NCI-H128 (cell line): ENCODE measurements around the gene ZNF345.

ENCODE experiments used
- DNase-seq: peaks from one replicate; lab custom pipeline; 2025; ENCODE audit not compliant: unreplicated experiment; lab: John Stamatoyannopoulos, UW

The ZNF345 gene

DNA sequence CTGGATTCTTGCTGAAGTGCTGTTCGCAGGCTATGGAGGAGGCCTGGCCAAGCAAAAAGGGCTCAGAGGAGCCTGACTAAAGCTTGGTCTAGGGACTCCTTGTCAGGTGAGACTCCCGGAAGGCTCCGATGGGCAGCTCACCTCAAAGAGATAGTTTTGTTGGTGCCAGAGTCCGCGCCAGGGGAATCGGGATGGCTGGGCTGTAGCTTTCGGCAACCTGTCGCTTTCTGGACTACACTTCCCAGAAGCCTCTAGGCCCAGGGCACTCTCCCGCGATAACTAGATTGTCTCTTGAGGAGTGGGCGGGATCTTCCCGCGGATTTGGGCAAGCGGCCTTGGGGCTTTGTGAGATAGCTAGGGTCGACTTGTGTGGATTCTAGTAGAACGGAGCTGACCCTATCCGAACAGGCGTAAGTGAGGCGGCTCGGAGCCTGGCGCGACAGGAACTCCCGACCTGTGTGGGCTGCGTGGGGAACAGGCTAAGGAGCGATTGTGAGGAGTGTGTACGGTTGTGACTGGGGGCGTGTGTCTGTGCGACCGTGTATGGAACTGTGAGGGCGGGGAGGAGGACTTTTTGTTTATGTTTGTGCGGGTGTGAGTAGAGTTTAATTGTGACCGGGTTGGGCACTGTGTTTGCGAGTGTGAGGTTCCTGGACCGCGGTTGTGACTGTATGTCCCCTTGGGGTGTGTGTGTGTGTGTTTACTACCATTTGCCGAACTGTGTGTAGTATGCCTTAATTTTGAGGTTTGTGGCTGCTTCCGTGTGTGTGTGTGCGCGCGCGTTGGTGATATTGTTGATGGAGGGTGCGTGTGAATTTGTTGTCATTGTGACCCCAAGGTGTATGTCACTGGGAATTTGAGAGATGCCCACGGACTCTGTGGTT is at the start of gene ZNF345:
ZNF345 (plus strand) TSS at position 318 of the 884 bp plus-strand sequence. CDS start 25,955 bp downstream, outside the sequence.
- peak; percentile 89 for DNase-seq

DNA sequence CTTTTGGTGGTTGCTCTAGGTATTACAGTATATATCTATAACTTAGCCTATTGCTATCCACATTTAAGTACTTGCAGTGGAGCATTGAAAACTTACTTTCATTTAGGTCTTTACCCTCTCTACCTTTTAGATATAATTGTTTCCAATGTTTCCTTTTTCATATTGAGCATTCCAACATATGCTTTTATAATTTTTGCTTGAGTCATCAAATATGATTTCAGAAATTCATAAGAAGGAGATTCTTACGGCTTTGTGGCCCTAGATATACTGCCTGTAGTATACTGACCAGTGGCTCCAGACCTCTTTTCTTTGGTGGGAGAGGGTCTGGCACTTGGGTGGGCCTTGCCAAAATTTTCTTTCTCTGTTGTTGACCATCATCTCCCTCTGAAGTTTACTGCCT is 45.3 kb upstream of the ZNF345 start:
- DNase-seq: no peak

DNA sequence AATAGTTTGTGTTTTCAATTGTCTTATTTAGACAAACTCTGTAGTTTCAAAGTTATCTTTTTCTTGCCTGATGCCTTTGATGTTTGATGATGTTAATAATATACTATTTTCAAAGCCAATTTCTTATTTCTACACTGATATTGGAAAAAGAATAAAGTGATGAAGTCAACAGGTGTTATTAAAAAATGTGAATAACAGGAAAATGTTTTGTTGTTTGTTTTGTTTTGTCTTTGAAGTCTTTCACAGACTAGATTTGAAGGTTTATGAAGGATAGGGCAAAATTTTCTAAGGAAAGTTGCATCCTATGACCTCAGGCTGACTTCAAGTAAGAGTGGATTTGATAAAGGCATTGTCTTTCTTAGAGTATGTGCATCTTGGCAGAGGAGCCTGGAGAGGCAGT is 43.6 kb upstream of the ZNF345 start:
- DNase-seq: no peak

DNA sequence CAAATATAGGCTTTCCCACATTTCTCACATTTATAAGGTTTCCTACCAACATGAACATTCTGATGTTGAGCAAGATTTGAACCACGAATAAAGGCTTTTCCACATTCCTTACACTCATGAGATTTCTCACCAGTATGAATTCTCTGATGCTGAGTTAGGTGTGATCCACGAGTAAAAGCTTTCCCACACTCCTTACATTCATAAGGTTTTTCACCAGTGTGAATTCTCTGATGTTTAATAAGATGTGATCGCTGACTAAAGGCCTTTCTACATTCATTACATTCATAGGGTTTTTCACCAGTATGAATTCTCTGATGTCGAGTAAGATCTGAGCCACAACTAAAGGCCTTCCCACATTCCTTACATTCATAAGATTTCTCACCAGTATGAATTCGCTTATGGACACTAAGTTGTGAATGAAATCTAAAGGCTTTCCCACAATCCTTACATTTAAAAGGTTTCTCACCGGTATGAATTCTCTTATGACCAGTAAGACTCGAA is 31.5 kb upstream of the ZNF345 start:
- no peak for DNase-seq

DNA sequence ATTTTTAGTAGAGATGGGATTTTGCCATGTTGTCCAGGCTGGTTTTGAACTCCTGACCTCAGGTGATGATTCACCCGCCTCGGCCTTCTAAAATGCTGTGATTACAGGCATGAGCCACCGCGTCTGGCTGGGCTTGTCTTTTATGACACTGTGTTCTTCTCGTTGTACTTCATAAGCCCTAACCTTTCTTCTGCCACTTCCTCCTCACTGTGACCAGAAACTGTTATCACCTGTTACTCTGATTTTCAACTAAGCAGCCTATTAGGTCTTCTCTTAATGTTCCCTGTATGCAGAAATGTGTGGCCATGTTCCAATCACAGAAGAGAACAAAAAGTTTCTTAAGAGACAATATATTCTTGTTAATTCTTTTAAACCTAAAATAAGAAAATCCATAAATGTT is 28.9 kb upstream of the ZNF345 start:
- no peak for DNase-seq

DNA sequence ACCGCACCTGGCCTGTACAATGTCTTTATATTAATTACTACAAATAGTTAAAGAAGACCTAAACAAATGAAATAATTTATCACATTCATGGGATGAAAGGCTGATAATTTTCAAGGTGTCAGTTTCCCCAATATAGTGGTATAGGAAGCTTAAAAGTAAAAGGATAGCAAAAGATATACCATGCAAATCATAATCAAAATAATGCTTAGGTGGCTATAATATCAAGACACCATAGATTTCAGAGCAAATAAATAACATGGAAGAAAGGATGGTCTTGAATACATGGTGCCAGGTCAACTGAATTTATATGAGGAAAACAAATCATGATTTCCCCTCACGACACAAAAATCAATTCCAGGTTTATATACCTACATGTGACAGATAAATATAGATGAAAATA is 17.2 kb upstream of the ZNF345 start:
- no peak for DNase-seq

DNA sequence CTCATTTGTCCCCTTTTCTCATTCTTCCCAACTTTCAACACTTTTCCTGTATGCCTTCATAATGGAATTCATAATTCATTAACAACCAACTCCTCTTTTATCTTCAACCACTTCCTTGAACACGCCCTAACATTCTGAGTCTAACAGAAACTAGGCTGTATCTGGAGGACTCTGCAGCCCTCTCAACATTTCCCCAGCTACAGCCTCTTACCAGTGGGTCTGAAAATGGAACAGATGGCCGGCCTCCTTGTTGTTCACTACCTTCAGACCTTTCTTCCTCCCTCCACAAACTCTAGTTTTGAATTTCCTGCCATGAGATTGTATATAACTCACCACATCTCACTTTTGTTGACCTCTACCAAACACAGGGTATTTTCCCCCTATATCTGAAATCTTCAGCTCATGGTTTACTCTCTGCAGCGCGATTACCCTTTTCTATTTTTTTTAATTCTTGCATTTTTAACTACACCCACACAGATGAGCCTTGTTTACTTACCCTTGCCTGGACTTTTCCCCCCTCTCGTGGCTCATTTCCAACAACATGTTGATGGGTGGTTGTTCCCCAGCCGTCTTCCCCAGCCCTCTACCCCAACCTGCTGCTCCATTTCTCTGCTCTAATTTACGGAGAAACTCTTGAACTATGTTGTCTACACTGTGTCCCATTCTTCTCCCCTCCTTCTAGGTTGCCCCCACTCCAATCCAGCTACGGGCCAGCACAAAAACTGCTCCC is 13.3 kb upstream of the ZNF345 start:
- no peak for DNase-seq

DNA sequence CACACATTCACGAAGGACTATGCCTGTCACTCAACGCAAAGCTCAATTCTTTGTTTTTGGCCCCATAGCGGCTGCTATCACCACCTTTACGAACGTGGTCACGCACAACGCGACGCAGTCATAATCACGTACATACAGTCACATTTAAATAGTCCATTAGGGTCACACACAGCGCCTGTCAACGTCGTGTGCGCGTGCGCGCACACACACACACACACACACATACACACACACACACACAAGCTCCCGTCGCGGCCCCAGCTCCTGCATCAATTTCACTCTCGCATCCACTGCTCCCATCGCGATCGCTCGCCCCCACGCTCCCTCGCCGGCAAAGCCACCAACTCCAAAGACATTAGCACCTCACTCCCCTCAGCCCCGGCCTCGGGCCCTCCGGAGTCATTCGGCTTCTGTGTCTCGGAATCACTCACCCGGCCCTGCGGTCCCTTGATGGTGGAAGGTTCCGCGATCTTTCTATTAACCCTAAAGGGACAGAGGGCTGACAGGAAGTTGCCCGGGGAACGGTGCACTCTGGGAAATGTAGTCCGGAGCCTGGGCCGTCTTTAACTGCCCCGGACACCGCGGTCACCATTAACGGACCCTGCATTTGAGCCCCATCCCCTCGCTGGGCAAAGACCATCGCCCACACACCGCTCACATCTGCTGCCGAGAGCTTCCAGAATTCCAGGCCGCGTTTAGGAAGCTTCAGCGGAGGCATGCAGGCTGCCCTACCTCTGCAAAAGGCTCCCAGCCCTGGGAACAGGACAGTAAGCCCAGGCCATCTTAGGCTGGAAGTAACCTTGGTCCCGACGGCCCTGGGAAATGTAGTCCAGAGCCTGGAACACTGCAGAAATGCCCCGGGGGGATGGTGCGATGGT is 12.5 kb upstream of the ZNF345 start, which contains the start of gene ZNF790:
ZNF790 (minus strand) TSS at position 482 of the 878 bp plus-strand sequence. CDS start 12,768 bp downstream, outside the sequence.
- peak; percentile 73 for DNase-seq

DNA sequence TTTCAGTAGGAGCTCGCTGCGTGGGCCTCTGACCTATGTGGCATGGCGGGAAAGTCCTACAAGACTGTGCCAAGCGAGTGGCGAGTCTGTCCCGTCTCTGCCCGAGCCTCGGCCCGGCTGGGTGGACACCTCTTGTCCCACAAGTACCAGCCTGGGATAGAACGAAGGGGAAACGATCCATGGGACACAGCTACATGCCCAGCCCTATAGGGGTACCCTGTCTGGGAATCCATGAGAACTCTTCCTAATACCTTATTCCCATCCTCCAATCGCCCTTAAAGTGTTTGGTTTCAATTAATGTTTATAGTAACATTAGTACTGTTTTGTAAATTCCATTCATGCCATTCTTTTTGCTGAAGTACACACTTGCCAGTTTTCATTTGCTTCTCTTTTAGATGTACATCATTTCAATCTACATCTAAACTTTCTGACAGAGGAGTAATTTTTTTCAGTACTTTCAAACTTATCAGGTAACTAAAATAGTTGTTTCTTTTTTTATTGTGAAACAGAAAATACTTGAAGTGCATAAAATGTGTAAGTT is 11.8 kb upstream of the ZNF345 start:
- no peak for DNase-seq

DNA sequence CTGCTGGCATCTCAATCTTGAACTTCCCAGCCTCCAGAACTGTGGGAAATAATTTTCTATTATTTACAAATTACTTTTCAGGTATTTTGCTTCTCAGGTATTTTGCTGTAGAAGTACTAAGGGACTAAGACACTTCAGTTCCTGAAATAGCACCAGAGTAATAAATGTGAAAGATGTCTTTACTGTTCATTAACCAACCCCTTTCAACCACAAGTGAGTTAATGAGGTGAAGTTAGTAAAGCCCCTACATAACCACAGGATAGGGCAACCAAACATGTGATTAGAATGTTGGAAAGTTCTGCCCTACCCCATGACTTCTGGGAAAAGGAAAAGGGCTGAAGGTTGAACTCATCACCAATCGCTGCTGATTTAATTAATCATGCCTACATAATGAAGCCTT is 2.7 kb upstream of the ZNF345 start:
- no peak for DNase-seq

DNA sequence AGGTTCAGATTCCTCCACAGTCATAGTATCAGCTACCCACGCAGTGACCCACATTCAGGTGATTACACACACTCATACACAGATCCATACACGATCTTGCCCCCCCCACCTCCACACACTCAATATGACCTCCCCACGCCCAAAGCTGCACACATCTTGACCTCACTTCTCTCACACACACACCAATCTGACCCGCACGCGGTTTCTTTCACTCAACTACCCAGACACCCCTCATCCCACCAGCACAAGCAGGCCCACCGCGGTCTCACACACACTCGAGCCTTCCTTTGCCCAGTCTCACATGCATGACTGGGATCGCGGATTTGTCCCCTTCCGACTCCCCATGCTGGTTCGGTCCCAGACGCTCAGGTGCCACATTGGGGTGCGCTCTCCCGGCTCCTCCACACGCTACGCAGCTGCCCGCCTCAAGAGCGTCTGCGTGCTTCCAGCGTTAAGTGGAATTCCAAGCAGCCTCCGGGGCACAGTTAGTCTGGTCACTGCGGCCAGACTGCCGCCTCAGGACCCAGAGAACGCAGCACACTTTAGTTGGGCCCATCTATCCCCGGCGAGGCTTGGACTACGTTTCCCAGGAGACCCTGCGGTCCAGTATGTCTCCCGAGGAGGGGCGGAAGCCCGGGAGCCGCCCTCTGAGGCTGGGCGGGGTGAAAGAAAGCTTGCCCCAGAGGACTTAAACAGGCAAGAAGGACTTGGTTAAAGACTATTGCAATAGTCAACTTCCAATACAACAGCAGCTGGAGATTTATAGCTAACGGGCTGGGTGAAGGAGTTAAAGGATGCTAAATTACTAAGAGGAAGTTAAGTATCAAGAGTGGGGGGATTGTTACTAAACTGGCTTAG is 746 bp upstream of the ZNF345 start:
- peak; percentile 80 for DNase-seq

DNA sequence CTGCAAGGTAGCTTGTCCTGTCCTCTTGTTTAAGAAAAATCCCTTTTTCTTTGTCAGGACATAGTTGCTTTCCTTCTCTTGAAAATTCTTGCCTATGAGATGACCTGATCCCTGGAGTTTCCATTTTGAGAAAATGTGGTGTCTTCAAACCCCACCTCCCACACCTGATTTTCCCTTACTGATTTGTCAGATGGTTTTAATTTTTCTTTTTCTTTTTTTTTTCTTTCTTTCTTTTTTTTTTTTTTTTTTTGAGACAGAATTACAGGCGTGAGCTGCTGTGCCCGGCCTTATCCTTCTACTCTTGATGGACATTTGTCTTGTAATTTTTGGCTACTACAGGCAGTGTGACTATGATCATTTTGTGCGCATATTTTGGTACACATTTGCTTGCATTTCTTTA is 1.2 kb downstream of the ZNF345 start:
- DNase-seq: no peak

DNA sequence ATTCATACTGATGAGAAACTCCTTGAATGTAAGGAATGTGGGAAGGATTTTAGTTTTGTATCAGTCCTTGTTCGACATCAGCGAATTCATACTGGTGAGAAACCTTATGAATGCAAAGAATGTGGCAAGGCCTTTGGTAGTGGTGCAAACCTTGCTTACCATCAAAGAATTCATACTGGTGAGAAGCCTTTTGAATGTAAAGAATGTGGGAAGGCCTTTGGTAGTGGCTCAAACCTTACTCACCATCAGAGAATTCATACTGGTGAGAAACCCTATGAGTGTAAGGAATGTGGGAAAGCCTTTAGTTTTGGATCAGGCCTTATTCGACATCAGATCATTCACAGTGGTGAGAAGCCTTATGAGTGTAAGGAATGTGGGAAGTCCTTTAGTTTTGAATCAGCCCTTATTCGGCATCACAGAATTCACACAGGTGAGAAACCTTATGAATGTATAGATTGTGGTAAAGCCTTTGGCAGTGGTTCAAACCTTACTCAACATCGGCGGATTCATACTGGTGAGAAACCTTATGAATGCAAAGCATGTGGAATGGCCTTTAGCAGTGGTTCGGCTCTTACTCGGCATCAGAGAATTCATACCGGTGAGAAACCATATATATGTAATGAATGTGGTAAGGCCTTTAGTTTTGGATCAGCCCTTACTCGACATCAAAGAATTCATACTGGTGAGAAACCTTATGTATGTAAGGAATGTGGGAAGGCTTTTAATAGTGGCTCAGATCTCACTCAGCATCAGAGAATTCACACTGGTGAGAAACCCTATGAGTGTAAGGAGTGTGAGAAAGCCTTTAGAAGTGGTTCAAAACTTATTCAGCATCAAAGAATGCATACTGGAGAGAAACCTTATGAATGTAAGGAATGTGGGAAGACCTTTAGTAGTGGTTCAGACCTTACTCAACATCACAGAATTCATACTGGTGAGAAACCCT is 26.6 kb downstream of the ZNF345 start:
- no peak for DNase-seq

DNA sequence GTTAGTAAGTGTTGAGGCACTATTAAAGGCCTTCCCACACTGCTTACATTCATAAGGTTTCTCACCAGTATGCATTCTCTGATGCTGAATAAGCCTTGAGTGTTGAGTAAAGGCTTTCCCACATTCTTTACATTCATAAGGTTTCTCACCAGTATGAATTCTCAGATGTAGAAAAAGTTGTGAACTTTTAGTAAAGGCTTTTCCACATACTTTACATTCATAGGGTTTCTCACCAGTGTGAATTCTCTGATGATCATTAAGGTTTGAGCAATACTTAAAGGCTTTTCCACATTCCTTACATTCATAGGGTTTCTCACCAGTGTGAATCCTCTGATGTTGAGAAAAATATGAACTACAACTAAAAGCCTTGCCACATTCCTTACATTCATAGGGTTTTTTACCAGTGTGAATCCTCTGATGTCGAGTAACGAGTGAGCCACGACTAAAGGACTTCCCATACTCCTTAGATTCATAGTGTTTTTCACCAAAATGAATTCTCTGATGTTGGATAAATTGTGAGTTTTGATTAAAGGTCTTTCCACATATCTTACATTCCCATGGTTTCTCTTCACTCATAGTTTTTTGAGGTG is 41.2 kb downstream of the ZNF345 start:
- DNase-seq: no peak

DNA sequence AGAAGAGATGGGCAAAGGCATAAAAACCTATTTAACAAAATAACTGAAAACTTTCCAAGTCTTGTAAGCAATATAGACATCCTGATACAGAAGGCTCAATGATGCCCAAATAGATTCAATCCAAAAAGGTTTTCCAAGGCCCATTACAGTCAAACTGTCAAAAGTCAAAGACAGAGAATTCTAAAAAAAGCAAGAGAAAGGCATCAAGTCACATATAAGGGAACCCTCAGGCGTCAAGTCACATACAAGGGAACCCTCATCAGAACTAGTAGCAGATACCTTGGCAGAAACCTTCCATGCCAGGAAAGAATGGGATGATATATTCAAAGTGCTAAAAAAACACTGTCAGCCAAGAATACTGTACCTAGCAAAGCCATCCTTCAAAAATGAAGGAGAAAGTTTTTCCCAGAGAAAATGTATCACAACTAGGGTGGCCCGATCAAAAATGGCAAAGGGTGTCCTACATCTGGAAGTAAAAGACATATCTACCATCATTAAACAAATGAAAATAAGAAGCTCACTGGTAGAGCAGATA is 44.2 kb downstream of the ZNF345 start:
- no peak for DNase-seq

DNA sequence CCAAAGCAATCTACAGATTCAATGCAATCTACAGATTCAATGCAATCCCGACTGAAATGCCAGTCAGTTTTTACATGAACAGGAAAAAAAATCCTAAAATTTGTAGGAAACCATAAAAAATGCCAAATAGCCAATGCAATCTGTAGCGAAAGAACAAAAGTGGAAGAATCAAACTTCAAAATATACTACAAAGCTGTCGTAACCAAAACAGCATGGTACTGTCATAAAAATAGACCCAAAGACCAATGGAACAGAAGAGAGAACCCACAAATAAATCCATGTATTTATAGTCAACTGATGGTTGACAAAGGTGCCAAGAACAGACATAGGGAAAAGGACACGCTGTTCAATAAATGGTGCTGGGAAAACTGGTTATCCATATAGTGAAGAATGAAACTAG is 47.7 kb downstream of the ZNF345 start:
- no peak for DNase-seq

DNA sequence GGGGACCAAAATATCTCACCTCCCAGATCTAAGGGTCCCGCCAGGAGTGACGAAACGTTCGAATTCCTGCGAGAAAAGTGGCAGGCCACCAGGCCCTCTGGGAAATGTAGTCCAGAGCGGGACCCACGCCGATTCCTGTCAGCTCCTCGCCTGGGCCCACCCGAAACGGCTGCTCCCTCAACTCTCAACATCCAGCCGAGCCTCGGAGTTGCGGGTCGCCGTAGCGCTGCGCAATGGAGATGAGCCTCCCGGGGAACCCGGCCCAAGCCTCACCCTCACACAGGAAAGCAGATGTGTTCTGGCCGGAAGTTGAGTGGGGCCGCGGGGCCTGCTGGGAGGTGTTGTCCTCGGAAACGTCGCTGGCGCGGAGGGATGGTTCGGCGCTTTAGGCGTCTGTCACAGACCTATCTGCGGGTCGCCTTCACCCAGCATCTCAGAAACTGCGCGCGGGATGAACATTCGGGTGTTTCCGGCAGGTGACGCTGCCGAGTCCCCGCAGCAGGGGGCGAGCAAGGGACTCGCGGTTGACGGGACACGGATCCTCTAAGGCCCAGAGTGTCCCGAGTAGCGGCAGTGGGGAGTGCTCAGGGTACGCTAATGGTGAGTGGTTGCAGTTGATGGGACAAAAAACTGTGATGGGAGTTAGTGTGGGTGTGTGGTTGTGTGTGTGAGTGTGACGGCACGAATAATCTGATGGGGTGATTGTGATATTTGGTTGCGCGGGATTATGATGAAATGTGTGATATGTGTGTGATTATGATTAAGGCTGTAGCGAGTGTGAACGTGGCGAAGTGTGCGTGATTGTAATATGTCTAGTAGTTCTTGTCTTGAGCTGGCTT is 65.5 kb downstream of the ZNF345 start, which contains the start of the genes ZNF568 and ZNF829:
ZNF568 (plus strand) TSS at position 341 of the 839 bp plus-strand sequence. CDS start 6,439 bp downstream, outside the sequence.
ZNF829 (minus strand) TSS at position 300 of the 839 bp plus-strand sequence. CDS start 1,124 bp downstream, outside the sequence.
- DNase-seq: peak; percentile 61
